Endothelial cell of umbilical vein (primary cell): ENCODE data around the gene APBA2. TPM values are rescaled to one million over a fixed set of nuclear protein-coding genes. Genes with fewer than 3 reads are reported as not detected.

Experiments
- BruUV-seq: library from RNA; stranded (reverse); fragments of 400-500 nt; replicated peaks from 2 replicates; lab custom pipeline; 2021; lab: Mats Ljungman, UMichigan
- CTCF ChIA-PET: fragments of 300-600, 350-600 bp; sonication (Branson Sonifier 250); formaldehyde crosslinking; loops from one replicate; lab custom pipeline; 2021; ENCODE audit warnings: antibody characterized with exemption, inconsistent platforms; lab: Charles Lee
- POLR2A ChIA-PET: fragments of 300-600, 350-600 bp; sonication (Branson Sonifier 250); formaldehyde crosslinking; loops from one replicate; lab custom pipeline; 2021; ENCODE audit warnings: antibody characterized with exemption, inconsistent platforms; lab: Charles Lee
- DNase-seq: peaks from one replicate; pipeline ENCODE4 v3.0.0-alpha.2; 2011; ENCODE audit warnings: low read depth, low spot score
- FAIRE-seq: peaks from 2 replicates; lab custom pipeline; 2011; peaks lifted over from hg19 to GRCh38; lab: Jason Lieb, UNC
- H2AFZ ChIP-seq: 2 replicates; pipeline ENCODE4 v1.6.0; 2012; ENCODE audit warnings: low read depth, low read length, control low read depth, inconsistent platforms
- H3K27ac ChIP-seq: 2 replicates; pipeline ENCODE4 v1.5.1; 2011; ENCODE audit warnings: low read depth, mild to moderate bottlenecking, control low read depth, low read length, moderate library complexity; ENCODE audit not compliant: insufficient read depth
- H3K27me3 ChIP-seq, 2 experiments: 2 replicates each; pipeline versions ENCODE4 v1.6.0 to v1.6.1; 2011; ENCODE audit warnings: low read length in 2 of 2, mixed read lengths in 1 of 2; ENCODE audit not compliant: control insufficient read depth in 2 of 2, insufficient read depth in 2 of 2
- H3K36me3 ChIP-seq, 2 experiments: 2 replicates in 1 of 2; 3 replicates in 1 of 2; pipeline ENCODE4 v1.5.1; 2011; ENCODE audit warnings: low read length in 2 of 2, mild to moderate bottlenecking in 1 of 2, moderate library complexity in 1 of 2; ENCODE audit not compliant: control insufficient read depth in 2 of 2, insufficient read depth in 2 of 2; ENCODE audit errors: extremely low read depth in 1 of 2
- H3K4me1 ChIP-seq: 3 replicates; pipeline ENCODE4 v1.5.1; 2011; ENCODE audit warnings: mild to moderate bottlenecking, low read length; ENCODE audit not compliant: control insufficient read depth, insufficient read depth; ENCODE audit errors: extremely low read depth
- H3K4me2 ChIP-seq: 2 replicates; pipeline ENCODE4 v1.6.1; 2011; ENCODE audit warnings: low read length, control low read depth, mixed read lengths; ENCODE audit not compliant: insufficient read depth
- H3K4me3 ChIP-seq, 3 experiments: fragments of 200-600 bp in 1 of 3; sonication (generic), shearing (Covaris generic) in 1 of 3; replicated peaks in 1 of 3; 2 replicates each; pipeline ENCODE4 v1.5.1; 2011 to 2016; ENCODE audit warnings: control low read depth in 3 of 3, low read length in 3 of 3, mild to moderate bottlenecking in 2 of 3, inconsistent platforms in 1 of 3, low read depth in 1 of 3, moderate library complexity in 1 of 3; ENCODE audit not compliant: insufficient read depth in 1 of 3
- H3K79me2 ChIP-seq: 2 replicates; pipeline ENCODE4 v1.6.0; 2012; ENCODE audit warnings: low read length, inconsistent platforms; ENCODE audit not compliant: control insufficient read depth, insufficient read depth
- H3K9ac ChIP-seq: replicated peaks from 2 replicates; pipeline ENCODE3; 2011; ENCODE audit warnings: low read length, control low read depth; ENCODE audit not compliant: insufficient read depth; ENCODE audit errors: extremely low read depth
- H3K9me1 ChIP-seq: replicated peaks from 3 replicates; pipeline ENCODE4 v1.6.0; 2011; ENCODE audit warnings: mild to moderate bottlenecking, low read length; ENCODE audit not compliant: control insufficient read depth, insufficient read depth; ENCODE audit errors: extremely low read depth
- H3K9me3 ChIP-seq: replicated peaks from 2 replicates; pipeline ENCODE4 v1.5.1; 2012; ENCODE audit warnings: low read length, inconsistent platforms; ENCODE audit not compliant: control insufficient read depth, insufficient read depth
- H4K20me1 ChIP-seq: replicated peaks from 2 replicates; pipeline ENCODE3; 2011; ENCODE audit warnings: mild to moderate bottlenecking, low read length; ENCODE audit not compliant: control insufficient read depth, insufficient read depth; ENCODE audit errors: extremely low read depth
- FOS ChIP-seq: IDR thresholded peaks from 2 replicates; pipeline ENCODE4 v1.6.1; 2011; ENCODE audit warnings: mild to moderate bottlenecking, low read length, moderate library complexity, borderline replicate concordance; ENCODE audit not compliant: insufficient read depth
- GATA2 ChIP-seq: IDR thresholded peaks from 2 replicates; pipeline ENCODE4 v1.7.0; 2011; ENCODE audit warnings: low read depth, mild to moderate bottlenecking, moderate library complexity, mixed read lengths, low read length; ENCODE audit not compliant: insufficient read length, insufficient read depth
- JUN ChIP-seq: IDR thresholded peaks from 2 replicates; pipeline ENCODE4 v1.6.1; 2011; ENCODE audit warnings: borderline replicate concordance, low read depth; ENCODE audit not compliant: insufficient read length, insufficient read depth
- MYC ChIP-seq: IDR thresholded peaks from one replicate; pipeline ENCODE4 v1.6.1; 2011; ENCODE audit warnings: mild to moderate bottlenecking, low read depth, low read length
- POLR2A ChIP-seq: IDR thresholded peaks from 2 replicates; pipeline ENCODE4 v1.6.1; 2012; ENCODE audit warnings: low read depth, mild to moderate bottlenecking, control low read depth, low read length
- dilution Hi-C: fragments of 300-500 bp; cut with MboI; formaldehyde crosslinking; loops from one replicate; pipeline ENCODE4 v1.15.0; 2019; ENCODE audit warnings: low sequenced_read_pairs; ENCODE audit not compliant: extremely low pct_ligation_motif_present
- intact Hi-C: fragments of 100-400 bp; cut with micrococcal nuclease; formaldehyde crosslinking; loops from one replicate; pipeline ENCODE4 v1.10.0; 2022
- polyA plus RNA-seq, 4 experiments: library from polyadenylated mRNA; depleted of rRNA in 3 of 4; stranded (reverse) in 3 of 4; unstranded in 1 of 4; fragments of >200 nt; gene quantifications; 2 replicates each; pipeline versions ENCODE4 v1.2.1 to v1.2.3, GENCODE V29; 2011 to 2012; ENCODE audit warnings: missing spikeins in 1 of 4
- total RNA-seq: library from RNA; stranded (reverse); gene quantifications from 2 replicates; pipeline ENCODE4 v1.2.3, GENCODE V29; 2021
- TF ChIP-seq, protein P1 (sequence below), 2 donors: IDR thresholded peaks; 1 replicate in 1 of 2; 2 replicates in 1 of 2; pipeline ENCODE4 v1.5.1; 2011; ENCODE audit warnings: low read length in 2 of 2, mild to moderate bottlenecking in 2 of 2, moderate library complexity in 2 of 2, control low read depth in 1 of 2, inconsistent platforms in 1 of 2, low read depth in 1 of 2; ENCODE audit not compliant: insufficient read depth in 1 of 2; ENCODE audit errors: extremely low read depth in 1 of 2
- TF ChIP-seq, protein P2 (sequence below): IDR thresholded peaks from 2 replicates; pipeline ENCODE4 v1.6.1; 2011; ENCODE audit not compliant: insufficient read depth, insufficient read length

APBA2 gene
- total and polyA plus RNA-seq, 2 donors (not counting 3 experiments of a cell fraction or from before 2014, with no cell fraction given) = 5.7 to 11.1 TPM

DNA sequence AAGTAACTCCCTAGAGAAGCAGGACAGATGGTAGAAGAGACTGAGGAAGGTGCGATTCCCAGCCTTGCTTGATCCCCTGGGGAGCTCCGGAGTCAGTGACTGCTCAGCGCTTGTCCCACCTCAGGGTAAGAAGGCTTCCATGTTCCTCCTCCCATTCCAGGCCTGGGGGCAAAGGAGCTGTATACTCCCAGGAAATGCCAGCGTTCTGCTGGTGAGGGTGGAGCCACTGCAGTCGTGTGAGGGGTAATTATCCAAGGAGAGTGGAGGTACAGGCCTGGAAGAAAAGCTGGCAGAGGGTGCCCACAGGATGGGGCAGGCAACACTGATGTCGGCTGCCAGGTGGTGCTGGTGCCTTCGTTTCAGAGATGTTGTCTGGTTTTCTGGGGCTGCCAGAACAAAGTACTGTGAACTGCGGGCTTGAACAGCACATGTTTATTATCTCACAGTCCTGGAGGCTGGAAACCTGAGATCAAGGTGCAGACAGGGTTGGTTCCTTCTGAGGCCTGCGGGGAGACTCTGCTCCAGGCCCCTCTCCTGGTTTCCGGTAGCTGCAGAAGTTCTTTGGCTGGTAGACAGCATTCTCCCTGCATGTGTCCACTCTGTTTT is 12.1 kb upstream of the APBA2 start:
- FAIRE-seq = no peak

More for the DNA sequence above, 12.1 kb upstream of the APBA2 start:
- H3K9me1 ChIP-seq = no peaks in the 10 kb centered on the region
- no peak for DNase-seq
- no peak overlapping the region for H2AFZ ChIP-seq
- H3K79me2 ChIP-seq = no peaks in the 10 kb centered on the region
- H3K9ac ChIP-seq = no peak overlapping the region
- no peak overlapping the region for H3K27ac ChIP-seq
- TF ChIP-seq MYC (no peak), GATA2 (no peak), FOS (no peak), JUN (no peak), POLR2A (no peak)
- TF ChIP-seq, protein P1, sequence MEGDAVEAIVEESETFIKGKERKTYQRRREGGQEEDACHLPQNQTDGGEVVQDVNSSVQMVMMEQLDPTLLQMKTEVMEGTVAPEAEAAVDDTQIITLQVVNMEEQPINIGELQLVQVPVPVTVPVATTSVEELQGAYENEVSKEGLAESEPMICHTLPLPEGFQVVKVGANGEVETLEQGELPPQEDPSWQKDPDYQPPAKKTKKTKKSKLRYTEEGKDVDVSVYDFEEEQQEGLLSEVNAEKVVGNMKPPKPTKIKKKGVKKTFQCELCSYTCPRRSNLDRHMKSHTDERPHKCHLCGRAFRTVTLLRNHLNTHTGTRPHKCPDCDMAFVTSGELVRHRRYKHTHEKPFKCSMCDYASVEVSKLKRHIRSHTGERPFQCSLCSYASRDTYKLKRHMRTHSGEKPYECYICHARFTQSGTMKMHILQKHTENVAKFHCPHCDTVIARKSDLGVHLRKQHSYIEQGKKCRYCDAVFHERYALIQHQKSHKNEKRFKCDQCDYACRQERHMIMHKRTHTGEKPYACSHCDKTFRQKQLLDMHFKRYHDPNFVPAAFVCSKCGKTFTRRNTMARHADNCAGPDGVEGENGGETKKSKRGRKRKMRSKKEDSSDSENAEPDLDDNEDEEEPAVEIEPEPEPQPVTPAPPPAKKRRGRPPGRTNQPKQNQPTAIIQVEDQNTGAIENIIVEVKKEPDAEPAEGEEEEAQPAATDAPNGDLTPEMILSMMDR (IDR thresholded peaks at IDR 0.05; ENCODE audit: extremely low read depth in 1 of 2, insufficient read depth in 1 of 2, low read depth in 1 of 2, low read length in 2 of 2) = no peak
- TF ChIP-seq, protein P2, sequence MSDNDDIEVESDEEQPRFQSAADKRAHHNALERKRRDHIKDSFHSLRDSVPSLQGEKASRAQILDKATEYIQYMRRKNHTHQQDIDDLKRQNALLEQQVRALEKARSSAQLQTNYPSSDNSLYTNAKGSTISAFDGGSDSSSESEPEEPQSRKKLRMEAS = no peak
- dilution Hi-C loops = no loop called here
- no peak overlapping the region for H3K4me2 ChIP-seq
- H3K4me3 ChIP-seq = no peak overlapping the region
- no peaks in the 10 kb centered on the region for H3K4me1 ChIP-seq
- no peaks in the 10 kb centered on the region for H3K9me3 ChIP-seq
- BruUV-seq = no TSS peak
- H4K20me1 ChIP-seq = no peaks in the 10 kb centered on the region
- POLR2A ChIA-PET = no interaction called here
- CTCF ChIA-PET = interaction anchor here (1.0 to 1.3 kb wide), 3 partner anchors 216 to 230 kb away, joined by 3 to 4 read pairs (median 3); no protein-coding TSS in a partner anchor
- no peaks in the 10 kb centered on the region for H3K27me3 ChIP-seq
- intact Hi-C loops = no loop called here
- H3K36me3 ChIP-seq = no peaks in the 10 kb centered on the region
